Measurements from ENCODE around the gene MMP15.
A peak's percentile ranks its signal among the peaks of the same experiment; 100 is the strongest.
"Not testable (repeated sequence)": the region's sequence is repeated elsewhere in the genome, so short reads cannot be mapped to it uniquely, and the experiment has no call there.

The MMP15 gene

GRCh38 chr16:58025351-58026138 is at the start of gene MMP15:
TSS of gene MMP15 (plus strand) at chr16:58025754. CDS start at chr16:58026351, 597 bp downstream.
- DNase-seq = peak; percentile 83

- DNase-seq = no peak
These were observed 49.2 kb upstream of the MMP15 start for GRCh38 chr16:57976331-57976796.

GRCh38 chr16:57977418-57978069 is 48.0 kb upstream of the MMP15 start:
- no peak for DNase-seq

- DNase-seq = not testable (repeated sequence)
These were observed 47.5 kb upstream of the MMP15 start for GRCh38 chr16:57978070-57978465.

- no peak for DNase-seq
These were observed 46.5 kb upstream of the MMP15 start for GRCh38 chr16:57979006-57979585.

- no peak for DNase-seq
These were observed 43.9 kb upstream of the MMP15 start for GRCh38 chr16:57981636-57982035.

GRCh38 chr16:57982385-57982784 is 43.2 kb upstream of the MMP15 start:
- no peak for DNase-seq

- DNase-seq = peak; percentile 95
These were observed 40.9 kb upstream of the MMP15 start for GRCh38 chr16:57984443-57985203.

GRCh38 chr16:57985204-57986181 is 40.1 kb upstream of the MMP15 start:
- no peak for DNase-seq

- DNase-seq = no peak
These were observed 39.4 kb upstream of the MMP15 start for GRCh38 chr16:57986196-57986595.

- no peak for DNase-seq
These were observed 37.9 kb upstream of the MMP15 start for GRCh38 chr16:57987441-57988177.

GRCh38 chr16:57988929-57989328 is 36.6 kb upstream of the MMP15 start:
- no peak for DNase-seq

- no peak for DNase-seq
These were observed 33.9 kb upstream of the MMP15 start for GRCh38 chr16:57991551-57992059.

- no peak for DNase-seq
These were observed 33.5 kb upstream of the MMP15 start for GRCh38 chr16:57992084-57992483.

- DNase-seq = no peak
These were observed 32.1 kb upstream of the MMP15 start for GRCh38 chr16:57993438-57993837.

- DNase-seq = no peak
These were observed 31.7 kb upstream of the MMP15 start for GRCh38 chr16:57993897-57994296.

- no peak for DNase-seq
These were observed 31.2 kb upstream of the MMP15 start for GRCh38 chr16:57994361-57994760.

- DNase-seq = no peak
These were observed 30.8 kb upstream of the MMP15 start for GRCh38 chr16:57994778-57995177.

- DNase-seq = no peak
These were observed 29.7 kb upstream of the MMP15 start for GRCh38 chr16:57995721-57996405.

Measured in activated CD8-positive, alpha-beta memory T cell treated with anti-CD3 and anti-CD28 coated beads, Interleukin-2, amount 50 U/mL, for 48 hours (primary cell).